GM12872 (cell line): Measurements from ENCODE around the gene CBS.

Source experiments
- CTCF ChIP-seq: IDR thresholded peaks from 3 replicates; pipeline ENCODE4 v1.5.1; 2011; ENCODE audit warnings: low read depth, mild to moderate bottlenecking, low read length, moderate library complexity; ENCODE audit not compliant: insufficient read depth

CBS gene

DNA sequence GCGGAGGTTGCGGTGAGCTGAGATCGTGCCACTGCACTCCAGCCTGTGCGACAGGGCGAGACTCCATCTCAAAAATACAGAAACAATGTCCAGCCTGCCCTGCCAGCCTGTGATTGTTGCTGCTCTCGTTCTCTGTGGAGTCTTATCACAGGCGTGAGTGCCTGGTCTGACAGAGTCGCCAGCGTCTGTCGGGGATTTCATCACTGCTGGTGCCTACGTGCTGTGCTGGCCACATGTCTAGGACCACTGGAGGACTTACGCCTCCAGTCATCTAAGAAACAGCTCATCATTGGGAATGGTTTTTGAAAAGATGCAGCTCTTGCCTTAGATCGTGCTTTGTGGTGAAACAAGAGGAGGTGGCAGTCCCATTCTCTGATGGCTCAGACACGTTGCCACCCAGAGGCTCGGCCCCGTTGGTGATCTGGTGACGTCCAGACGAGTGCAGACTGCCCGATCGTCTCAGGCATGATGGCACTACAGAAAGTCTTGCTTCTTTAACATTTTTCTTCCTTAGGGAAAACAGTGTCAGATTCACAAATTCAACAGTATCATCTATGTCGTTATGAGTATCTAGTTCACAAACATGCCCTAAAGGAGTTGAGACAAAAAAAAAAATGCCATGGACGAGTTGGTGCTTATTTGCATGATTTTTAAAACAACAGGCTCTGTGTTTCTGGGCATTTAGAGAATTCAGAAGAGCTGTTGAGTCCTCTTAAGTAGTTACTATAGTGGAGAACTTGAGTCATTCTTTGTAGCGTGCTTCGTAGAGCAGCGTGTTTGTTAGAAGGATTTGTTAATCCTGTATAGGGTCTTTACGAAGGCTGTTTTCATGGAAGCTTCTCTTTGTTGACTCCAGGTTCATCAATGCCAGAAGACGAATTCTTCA is 47.5 kb downstream of the CBS start:
- no peak for TF ChIP-seq CTCF

DNA sequence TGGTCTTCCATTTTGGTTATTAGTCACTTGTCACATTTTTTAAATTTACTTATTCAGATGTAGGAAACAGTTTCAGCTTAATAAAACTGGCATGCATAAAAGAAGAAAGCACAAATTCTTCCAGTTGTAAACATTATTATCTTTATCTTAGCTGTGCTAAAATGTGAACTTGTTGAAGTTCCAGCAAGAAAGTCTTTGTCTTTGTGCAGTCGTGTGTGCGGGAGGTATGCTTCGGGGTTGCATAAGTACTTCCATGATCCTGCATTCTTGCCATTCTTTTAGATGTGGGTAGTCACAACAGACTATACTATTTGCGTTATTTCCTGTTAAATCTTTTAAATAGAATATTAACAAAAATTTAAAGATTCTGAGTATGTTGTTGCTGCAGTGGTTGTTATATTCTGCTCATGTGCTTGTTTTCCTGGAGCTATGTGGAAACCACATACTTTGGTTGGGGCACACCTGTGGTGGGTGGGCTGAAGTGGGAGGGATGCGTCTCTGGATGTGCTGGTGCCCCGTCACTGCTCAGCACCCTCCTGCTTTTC is 49.9 kb downstream of the CBS start:
- no peak for TF ChIP-seq CTCF

GRCh38 chr21:43024439-43025136 is 51.0 kb downstream of the CBS start:
- no peak for TF ChIP-seq CTCF

GRCh38 chr21:43023175-43023574 is 52.5 kb downstream of the CBS start:
- TF ChIP-seq CTCF = no peak

DNA sequence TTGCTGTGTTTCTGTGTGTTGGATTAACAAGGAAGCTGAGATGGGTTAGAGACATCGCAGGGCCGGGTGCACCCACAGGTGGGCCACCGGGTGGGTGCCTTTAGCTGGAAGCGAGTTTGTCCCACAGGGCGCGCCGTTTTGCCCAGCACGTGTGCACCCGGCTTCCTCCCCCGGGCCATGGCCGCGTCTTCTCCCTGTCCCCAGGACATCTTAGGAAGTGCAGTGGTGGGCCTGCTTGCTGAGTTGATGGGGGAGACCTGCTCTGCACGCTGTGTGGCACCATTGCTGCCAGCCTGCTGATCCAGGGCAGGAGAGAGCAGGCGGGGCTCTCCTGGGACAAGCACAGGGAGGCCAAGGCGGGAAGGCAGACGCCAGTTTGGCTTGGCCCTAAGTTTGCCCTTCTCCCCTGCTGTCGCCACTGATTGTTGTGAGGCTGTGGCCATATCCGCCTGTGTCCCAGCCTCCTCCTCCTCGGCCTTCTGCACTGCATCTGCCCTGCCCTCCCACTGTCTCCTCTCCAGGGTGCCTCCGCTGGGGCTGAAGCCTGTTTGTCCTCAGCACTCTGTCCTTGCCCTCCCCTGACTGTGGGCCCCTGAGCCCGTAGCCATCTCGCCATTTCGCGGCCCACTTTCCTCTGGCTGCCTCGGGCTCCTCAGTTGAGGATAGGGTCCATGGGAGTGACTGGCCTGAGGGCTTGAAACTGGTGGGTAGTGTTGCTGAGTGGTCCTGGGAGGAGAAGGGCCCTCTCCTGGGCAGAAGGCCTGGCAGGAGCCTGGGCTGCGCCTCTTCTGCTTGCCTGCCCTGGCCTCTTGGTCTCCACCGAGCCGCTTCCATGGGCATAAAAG is 53.7 kb downstream of the CBS start:
- no peak for TF ChIP-seq CTCF

DNA sequence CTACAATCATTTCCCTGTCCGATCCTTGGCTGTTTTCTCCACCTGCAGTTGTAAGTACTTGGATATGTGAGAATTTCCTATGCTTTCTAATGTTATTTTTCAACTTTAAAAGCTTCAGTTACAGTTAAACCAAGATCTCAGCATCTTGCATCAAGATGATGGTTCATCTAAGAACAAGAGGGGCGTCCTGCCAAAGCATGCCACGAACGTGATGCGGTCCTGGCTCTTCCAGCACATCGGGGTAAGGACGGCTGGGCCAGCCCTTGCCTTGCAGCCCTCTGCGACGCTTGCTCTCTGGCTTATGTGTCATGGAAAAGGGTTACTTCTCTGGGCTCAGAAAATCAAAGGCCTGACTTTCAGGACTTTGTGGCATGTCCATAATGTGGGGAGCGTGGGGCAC is 54.4 kb downstream of the CBS start:
- TF ChIP-seq CTCF = no peak

DNA sequence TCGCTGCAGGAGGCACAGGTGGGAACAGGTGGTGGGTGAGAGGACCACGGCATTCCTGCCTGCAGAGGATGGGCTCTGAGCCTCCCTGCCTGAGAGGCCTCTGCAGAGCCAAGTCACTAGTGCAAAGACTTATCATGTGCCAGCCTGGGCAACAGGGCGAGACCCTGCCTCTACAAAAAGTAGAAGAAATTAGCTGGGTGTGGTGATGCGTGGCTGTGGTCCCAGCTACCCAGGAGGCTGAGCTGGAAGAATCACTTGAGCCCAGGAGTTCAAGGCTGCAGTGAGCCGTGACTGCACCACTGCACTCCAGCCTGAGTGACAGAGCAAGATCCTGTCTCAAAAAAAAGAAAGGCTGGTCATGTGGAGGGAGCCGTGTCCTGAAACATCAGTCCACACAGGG is 54.9 kb downstream of the CBS start:
- no peak for TF ChIP-seq CTCF
